MM.1S (cell line): ENCODE results near the gene CITED4.

Experiments used
- CTCF ChIP-seq: fragments of 300-600 bp; sonication (generic); IDR thresholded peaks from 2 replicates; pipeline ENCODE4 v1.5.1; 2016; ENCODE audit warnings: antibody characterized with exemption, low read length, mixed read lengths
- EZH2 ChIP-seq: fragments of 300-600 bp; sonication (generic); optimal IDR thresholded peaks from 2 replicates; pipeline ENCODE3; 2017; ENCODE audit warnings: low read depth, mild to moderate bottlenecking, antibody characterized with exemption, low read length, mixed read lengths

DNA sequence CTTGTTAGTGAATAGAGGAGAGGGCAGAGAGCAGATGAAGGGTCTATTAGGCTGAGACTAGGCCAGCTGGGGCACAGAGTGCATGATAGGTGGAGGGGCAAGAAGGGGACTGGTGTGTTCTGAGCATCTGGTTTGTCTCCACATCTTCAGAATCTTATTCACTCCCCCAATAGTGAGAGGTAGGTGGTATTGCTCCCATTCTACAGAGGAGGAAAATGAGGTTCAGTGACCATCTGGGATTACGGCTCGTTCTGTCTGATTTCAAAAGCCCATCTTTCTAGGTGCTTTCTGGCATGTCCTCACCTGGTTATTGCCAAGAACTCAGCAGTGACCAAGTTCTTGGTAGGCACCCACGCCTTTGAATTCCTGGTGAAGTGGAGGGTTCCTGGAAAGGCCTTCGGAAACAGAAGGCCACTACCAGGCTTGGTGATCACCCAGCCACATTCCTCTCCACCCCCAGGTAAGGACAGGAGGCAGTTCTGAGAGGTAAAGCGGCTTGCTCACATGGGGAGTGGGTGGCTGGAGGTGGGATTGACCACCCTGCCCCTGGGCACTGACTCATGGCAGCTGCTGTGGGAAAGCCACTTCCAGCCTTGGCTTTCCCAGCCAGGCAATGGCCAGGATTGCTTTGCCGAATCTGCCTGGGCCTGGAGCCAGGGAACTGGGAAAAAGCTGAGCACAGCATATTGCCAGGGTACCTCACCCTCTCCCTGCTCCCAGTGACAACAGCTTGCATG lies 18.8 kb upstream of the CITED4 start:
- TF ChIP-seq CTCF (no peak), EZH2 (no peak)
